HG03066 (cell line): ENCODE results near the gene H2BK1.
A peak's percentile ranks its signal among the peaks of the same experiment; 100 is the strongest.

ENCODE experiments used
- ATAC-seq: cut with Tn5 transposase; IDR thresholded peaks from one replicate; pipeline ENCODE4 v1.9.1; 2021; ENCODE audit warnings: low read depth; ENCODE audit not compliant: unreplicated experiment

Gene H2BK1

GRCh38 chr7:151233804-151234203 is 23.5 kb upstream of the H2BK1 start:
- ATAC-seq: no peak

GRCh38 chr7:151232917-151233701 is 22.8 kb upstream of the H2BK1 start:
- ATAC-seq: peak; percentile 30

GRCh38 chr7:151232091-151232916 is 22.0 kb upstream of the H2BK1 start, which contains the start of gene CHPF2:
Gene CHPF2, plus strand, starts transcription at chr7:151232483. Its CDS starts 1,529 bp downstream, at chr7:151234012.
- ATAC-seq: peak; percentile 95

GRCh38 chr7:151231080-151231479 is 20.8 kb upstream of the H2BK1 start:
- ATAC-seq: no peak

GRCh38 chr7:151229249-151229648 is 19.0 kb upstream of the H2BK1 start:
- no peak for ATAC-seq

GRCh38 chr7:151228024-151228866 is 18.0 kb upstream of the H2BK1 start:
- ATAC-seq: no peak

GRCh38 chr7:151226875-151227782 is 16.8 kb upstream of the H2BK1 start, which contains the start of gene ABCF2:
Gene ABCF2, minus strand, starts transcription at chr7:151227205. Its CDS starts 747 bp downstream, at chr7:151226458.
- peak; percentile 100 for ATAC-seq

- peak; percentile 2 for ATAC-seq
Measured at GRCh38 chr7:151226560-151226874, 16.2 kb upstream of the H2BK1 start.

GRCh38 chr7:151225948-151226510 is 15.7 kb upstream of the H2BK1 start:
- no peak for ATAC-seq

GRCh38 chr7:151223728-151224127 is 13.4 kb upstream of the H2BK1 start:
- no peak for ATAC-seq

- ATAC-seq: no peak
Measured at GRCh38 chr7:151218170-151218569, 7.9 kb upstream of the H2BK1 start.

- no peak for ATAC-seq
Measured at GRCh38 chr7:151215396-151215795, 5.1 kb upstream of the H2BK1 start.

- ATAC-seq: no peak
Measured at GRCh38 chr7:151213826-151214225, 3.5 kb upstream of the H2BK1 start.

GRCh38 chr7:151212626-151213025 is 2.3 kb upstream of the H2BK1 start:
- ATAC-seq: no peak

GRCh38 chr7:151211155-151211772 is 976 bp upstream of the H2BK1 start:
- ATAC-seq: no peak

- ATAC-seq: no peak
Measured at GRCh38 chr7:151209588-151209987, 700 bp downstream of the H2BK1 start.

GRCh38 chr7:151208253-151208862 is 1.9 kb downstream of the H2BK1 start:
- no peak for ATAC-seq

- ATAC-seq: no peak
Measured at GRCh38 chr7:151207804-151208203, 2.5 kb downstream of the H2BK1 start.

- ATAC-seq: no peak
Measured at GRCh38 chr7:151207315-151207714, 3.0 kb downstream of the H2BK1 start.
